NB4 (cell line): ENCODE results near the gene HBS1L.

Experiments used
- POLR2A ChIP-seq: IDR thresholded peaks from 2 replicates; pipeline ENCODE4 v1.6.1; 2011; ENCODE audit warnings: mild to moderate bottlenecking; ENCODE audit not compliant: insufficient read length; ENCODE audit errors: extremely low read depth
- TF ChIP-seq, protein P1 (sequence below): IDR thresholded peaks from 2 replicates; pipeline ENCODE4 v1.6.1; 2011; ENCODE audit warnings: low read depth, low read length

DNA sequence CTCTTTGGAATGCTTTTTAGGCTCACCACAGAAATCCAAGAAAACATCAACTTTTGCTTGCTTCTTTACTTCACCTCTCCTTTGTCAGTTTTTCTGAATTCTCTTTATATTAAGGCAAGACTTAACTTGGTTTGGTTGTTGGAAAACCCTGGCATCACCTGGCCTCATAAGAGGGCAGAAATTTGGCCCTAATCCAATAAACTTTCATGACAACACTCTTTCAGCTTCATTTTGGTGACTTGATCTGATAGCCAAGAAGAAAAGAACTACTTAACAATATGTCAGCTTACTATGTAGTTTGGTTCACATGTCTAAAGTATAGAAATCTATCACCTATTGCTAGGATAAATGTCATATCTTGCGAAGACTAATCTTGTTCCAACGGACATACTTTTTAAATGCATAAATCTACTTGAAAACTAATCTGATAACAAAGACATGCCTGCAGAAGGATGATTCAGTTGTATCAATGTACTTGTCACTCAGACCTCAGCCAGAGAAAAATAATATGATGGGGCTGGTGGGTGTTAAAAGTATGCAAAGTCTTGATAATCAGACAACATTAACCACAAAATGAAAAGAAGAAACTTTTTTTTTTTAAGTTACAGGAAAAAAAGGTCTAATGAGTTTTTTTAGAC is 19.3 kb upstream of the HBS1L start:
- TF ChIP-seq, protein P1, sequence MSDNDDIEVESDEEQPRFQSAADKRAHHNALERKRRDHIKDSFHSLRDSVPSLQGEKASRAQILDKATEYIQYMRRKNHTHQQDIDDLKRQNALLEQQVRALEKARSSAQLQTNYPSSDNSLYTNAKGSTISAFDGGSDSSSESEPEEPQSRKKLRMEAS, result no peak
- no peak for TF ChIP-seq POLR2A
